Natural killer cell treated with Interleukin-12 subunit alpha and Interleukin-12 subunit beta and Interleukin-15 and Interleukin-18, amount 100 ng/mL, for 72 hours (primary cell): ENCODE data around the gene SLC7A5. TPM values are rescaled to one million over a fixed set of nuclear protein-coding genes. Genes with fewer than 3 reads are reported as not detected.
"Not testable (repeated sequence)": the region's sequence is repeated elsewhere in the genome, so short reads cannot be mapped to it uniquely, and the experiment has no call there.

Source experiments
- ATAC-seq, 2 donors: fragments of 150-1000 bp; cut with Tn5 transposase in 1 of 2; sonication (Bioruptor Pico), chemical (Tn5 transposase) in 1 of 2; 2 replicates each; pipeline ENCODE4 v1.10.0; 2021
- DNase-seq: peaks from one replicate; pipeline ENCODE4 v3.0.0; 2022; ENCODE audit warnings: low spot score
- H3K27ac Mint-ChIP-seq, 2 donors: 1 replicate in 1 of 2; 2 replicates in 1 of 2; pipeline ENCODE4 v1.8.0; 2022; ENCODE audit warnings: mixed read lengths in 2 of 2, mild to moderate bottlenecking in 1 of 2, moderate library complexity in 1 of 2
- H3K27me3 Mint-ChIP-seq, 2 donors: 1 replicate in 1 of 2; 2 replicates in 1 of 2; pipeline ENCODE4 v1.8.0; 2022; ENCODE audit warnings: mixed read lengths in 2 of 2
- H3K36me3 Mint-ChIP-seq: one replicate; pipeline ENCODE4 v1.8.0; 2022; ENCODE audit warnings: mixed read lengths
- H3K4me1 Mint-ChIP-seq, 2 donors: 1 replicate in 1 of 2; 2 replicates in 1 of 2; pipeline ENCODE4 v1.8.0; 2022; ENCODE audit warnings: low read depth in 2 of 2, mixed read lengths in 2 of 2, mild to moderate bottlenecking in 1 of 2
- H3K4me3 Mint-ChIP-seq: one replicate; pipeline ENCODE4 v1.8.0; 2022; ENCODE audit warnings: mixed read lengths
- H3K9me3 Mint-ChIP-seq: 2 replicates; pipeline ENCODE4 v1.8.0; 2022; ENCODE audit warnings: mixed read lengths
- total RNA-seq, 2 donors: library from RNA; stranded (reverse); gene quantifications; one replicate each; pipeline ENCODE4 v1.2.3, GENCODE V29; 2022

Gene SLC7A5
- total RNA-seq, 2 donors from 2014 or later = 142 to 348 TPM

GRCh38 chr16:87826407-87826797 lies 42.9 kb downstream of the SLC7A5 start:
- not testable (repeated sequence) for H3K4me3 Mint-ChIP-seq, ATAC-seq, H3K27me3 Mint-ChIP-seq, DNase-seq, H3K4me1 Mint-ChIP-seq, H3K9me3 Mint-ChIP-seq, H3K27ac Mint-ChIP-seq, H3K36me3 Mint-ChIP-seq

- H3K27me3 Mint-ChIP-seq, H3K36me3 Mint-ChIP-seq, H3K9me3 Mint-ChIP-seq, H3K4me3 Mint-ChIP-seq, H3K4me1 Mint-ChIP-seq, H3K27ac Mint-ChIP-seq, ATAC-seq, DNase-seq: not testable (repeated sequence)
Measured at GRCh38 chr16:87825842-87826120, 43.5 kb downstream of the SLC7A5 start.

- no peaks in the 10 kb centered on the region for H3K27me3 Mint-ChIP-seq
- H3K4me1 Mint-ChIP-seq = peaks cover 0 to 2% of the 10 kb centered on the region in 2 donors
- no peaks in the 10 kb centered on the region for H3K36me3 Mint-ChIP-seq
- no peaks in the 10 kb centered on the region for H3K9me3 Mint-ChIP-seq
- H3K27ac Mint-ChIP-seq = no peak overlapping the region
- H3K4me3 Mint-ChIP-seq = no peak overlapping the region
- ATAC-seq (no peak), DNase-seq (no peak)
Measured at GRCh38 chr16:87824991-87825841, 44.1 kb downstream of the SLC7A5 start.

GRCh38 chr16:87824016-87824990 lies 45.0 kb downstream of the SLC7A5 start:
- ATAC-seq = no peak
- no peaks in the 10 kb centered on the region for H3K36me3 Mint-ChIP-seq
- no peak overlapping the region for H3K27ac Mint-ChIP-seq
- H3K4me3 Mint-ChIP-seq = no peak overlapping the region
- H3K27me3 Mint-ChIP-seq = no peaks in the 10 kb centered on the region
- peaks cover 0 to 2% of the 10 kb centered on the region in 2 donors for H3K4me1 Mint-ChIP-seq
- no peak for DNase-seq
- no peaks in the 10 kb centered on the region for H3K9me3 Mint-ChIP-seq

GRCh38 chr16:87823181-87823929 lies 46.0 kb downstream of the SLC7A5 start:
- H3K4me3 Mint-ChIP-seq = no peak overlapping the region
- H3K4me1 Mint-ChIP-seq = peaks cover 0 to 2% of the 10 kb centered on the region in 2 donors
- H3K27me3 Mint-ChIP-seq = no peaks in the 10 kb centered on the region
- ATAC-seq (no peak), DNase-seq (no peak)
- H3K36me3 Mint-ChIP-seq = no peaks in the 10 kb centered on the region
- H3K27ac Mint-ChIP-seq = peak overlapping the region in 1 of 2 donors; percentile 57
- H3K9me3 Mint-ChIP-seq = no peaks in the 10 kb centered on the region

- Mint-ChIP-seq H3K36me3 (no peaks in the 10 kb centered on the region), H3K27ac (peak overlapping the region in 1 of 2 donors; percentile 57), H3K9me3 (no peaks in the 10 kb centered on the region), H3K4me1 (peaks cover 0 to 2% of the 10 kb centered on the region in 2 donors), H3K27me3 (no peaks in the 10 kb centered on the region), H3K4me3 (no peak overlapping the region)
- DNase-seq (no peak), ATAC-seq (no peak)
Measured at GRCh38 chr16:87822108-87822970, 47.0 kb downstream of the SLC7A5 start.

GRCh38 chr16:87821376-87822107 lies 47.8 kb downstream of the SLC7A5 start:
- Mint-ChIP-seq H3K9me3 (no peaks in the 10 kb centered on the region), H3K27me3 (no peaks in the 10 kb centered on the region), H3K4me3 (no peak overlapping the region), H3K4me1 (peaks cover 0 to 2% of the 10 kb centered on the region in 2 donors), H3K27ac (peak overlapping the region in 1 of 2 donors; percentile 21), H3K36me3 (peaks cover 4% of the 10 kb centered on the region)
- DNase-seq (no peak), ATAC-seq (no peak)

GRCh38 chr16:87819983-87820382 lies 49.3 kb downstream of the SLC7A5 start:
- ATAC-seq (no peak), DNase-seq (no peak)
- Mint-ChIP-seq H3K27ac (no peak overlapping the region), H3K4me1 (peaks cover 0 to 5% of the 10 kb centered on the region in 2 donors), H3K9me3 (no peaks in the 10 kb centered on the region), H3K36me3 (peaks cover 4% of the 10 kb centered on the region), H3K4me3 (no peak overlapping the region), H3K27me3 (no peaks in the 10 kb centered on the region)

- H3K27me3 Mint-ChIP-seq = no peaks in the 10 kb centered on the region
- H3K4me1 Mint-ChIP-seq = peaks cover 0 to 5% of the 10 kb centered on the region in 2 donors
- H3K9me3 Mint-ChIP-seq = no peaks in the 10 kb centered on the region
- no peak overlapping the region for H3K27ac Mint-ChIP-seq
- H3K4me3 Mint-ChIP-seq = no peak overlapping the region
- peaks cover 4% of the 10 kb centered on the region for H3K36me3 Mint-ChIP-seq
- no peak for DNase-seq
- no peak for ATAC-seq
Measured at GRCh38 chr16:87819282-87819681, 50.0 kb downstream of the SLC7A5 start.

GRCh38 chr16:87818533-87819161 lies 50.7 kb downstream of the SLC7A5 start:
- ATAC-seq (no peak), DNase-seq (no peak)
- peaks cover 4% of the 10 kb centered on the region for H3K36me3 Mint-ChIP-seq
- no peak overlapping the region for H3K27ac Mint-ChIP-seq
- H3K27me3 Mint-ChIP-seq = no peaks in the 10 kb centered on the region
- H3K4me3 Mint-ChIP-seq = no peak overlapping the region
- no peaks in the 10 kb centered on the region for H3K9me3 Mint-ChIP-seq
- peaks cover 0 to 5% of the 10 kb centered on the region in 2 donors for H3K4me1 Mint-ChIP-seq

- Mint-ChIP-seq H3K4me3 (no peak overlapping the region), H3K27me3 (no peaks in the 10 kb centered on the region), H3K36me3 (peaks cover 4% of the 10 kb centered on the region), H3K9me3 (no peaks in the 10 kb centered on the region), H3K27ac (no peak overlapping the region), H3K4me1 (peaks cover 0 to 5% of the 10 kb centered on the region in 2 donors)
- DNase-seq (no peak), ATAC-seq (no peak)
Measured at GRCh38 chr16:87817910-87818309, 51.4 kb downstream of the SLC7A5 start.

GRCh38 chr16:87817370-87817769 lies 51.9 kb downstream of the SLC7A5 start:
- not testable (repeated sequence) for H3K27me3 Mint-ChIP-seq, H3K4me3 Mint-ChIP-seq, ATAC-seq, H3K36me3 Mint-ChIP-seq, H3K27ac Mint-ChIP-seq, H3K4me1 Mint-ChIP-seq, DNase-seq, H3K9me3 Mint-ChIP-seq
